K562 (cell line): ENCODE results near the gene BMPR2. TPM values are rescaled to one million over a fixed set of nuclear protein-coding genes. Genes with fewer than 3 reads are reported as not detected.

ENCODE experiments used
- ATAC-seq: fragments of 200-7000 bp; cut with Tn5 transposase; 3 replicates; pipeline ENCODE4 v1.9.1; 2020; ENCODE audit warnings: moderate library complexity
- BruUV-seq: library from RNA; stranded (reverse); fragments of 400-500 nt; replicated peaks from 2 replicates; lab custom pipeline; 2021; lab: Mats Ljungman, UMichigan
- CTCF ChIA-PET: fragments of 300-600 bp; formaldehyde crosslinking; extraction: SDS; loops from one replicate; lab custom pipeline; 2021; ENCODE audit warnings: low intra/inter-chr PET ratio; lab: Yijun Ruan, JAX
- POLR2A ChIA-PET: fragments of 300-600, 350-650 bp; sonication (Branson Sonifier 250); formaldehyde crosslinking; extraction: SDS; loops from one replicate; lab custom pipeline; 2021; ENCODE audit warnings: antibody characterized with exemption, inconsistent platforms; lab: Yijun Ruan, JAX
- DNase-seq, 4 experiments: peaks; one replicate each; pipeline versions ENCODE4 v3.0.0 to v3.0.0-alpha.2; 2011 to 2018; ENCODE audit warnings: low spot score in 3 of 4, mixed read lengths in 3 of 4; ENCODE audit errors: extremely low read depth in 1 of 4
- FAIRE-seq: peaks from 2 replicates; lab custom pipeline; 2011; peaks lifted over from hg19 to GRCh38; lab: Jason Lieb, UNC
- H2AFZ ChIP-seq: 2 replicates; pipeline ENCODE4 v1.6.0; 2011; ENCODE audit warnings: low read depth, low read length, control low read depth, inconsistent platforms
- H3K27ac ChIP-seq: fragments of 200-600 bp; 3 replicates; pipeline ENCODE4 v1.8.0; 2011; ENCODE audit warnings: low read depth, mild to moderate bottlenecking, control low read depth, inconsistent platforms, low read length, moderate library complexity, mixed read lengths; ENCODE audit errors: extremely low read depth
- H3K27me3 ChIP-seq, 2 experiments: fragments of 300-600 bp in 1 of 2; 2 replicates in 1 of 2; 3 replicates in 1 of 2; pipeline versions ENCODE4 v1.6.0 to v1.8.0; 2011; ENCODE audit warnings: inconsistent platforms in 2 of 2, low read length in 2 of 2, mild to moderate bottlenecking in 1 of 2, mixed read lengths in 1 of 2, moderate library complexity in 1 of 2; ENCODE audit not compliant: control insufficient read depth in 2 of 2, insufficient read depth in 2 of 2
- H3K36me3 ChIP-seq: fragments of 300-600 bp; 3 replicates; pipeline ENCODE4 v1.8.0; 2011; ENCODE audit warnings: mild to moderate bottlenecking, low read length, inconsistent platforms; ENCODE audit not compliant: control insufficient read depth, insufficient read depth
- H3K4me1 ChIP-seq, 2 experiments: fragments of 200-600 bp in 1 of 2; replicated peaks in 1 of 2; 2 replicates in 1 of 2; 3 replicates in 1 of 2; pipeline versions ENCODE4 v1.5.1 to v1.8.0; 2011; ENCODE audit warnings: inconsistent platforms in 2 of 2, low read length in 2 of 2, mild to moderate bottlenecking in 1 of 2, mixed read lengths in 1 of 2, moderate library complexity in 1 of 2; ENCODE audit not compliant: control insufficient read depth in 2 of 2, insufficient read depth in 2 of 2
- H3K4me2 ChIP-seq: 2 replicates; pipeline ENCODE4 v1.6.1; 2011; ENCODE audit warnings: low read length, control low read depth, inconsistent platforms, mixed read lengths; ENCODE audit not compliant: insufficient read depth
- H3K4me3 ChIP-seq: fragments of 200-600 bp; sonication (generic), shearing (Covaris generic); 2 replicates; pipeline ENCODE4 v1.5.1; 2016; ENCODE audit warnings: control low read depth, inconsistent platforms
- H3K79me2 ChIP-seq: fragments of 200-600 bp; 3 replicates; pipeline ENCODE4 v1.8.0; 2011; ENCODE audit warnings: low read length, inconsistent platforms; ENCODE audit not compliant: control insufficient read depth, insufficient read depth
- H3K9ac ChIP-seq, 2 experiments: 2 replicates each; pipeline versions ENCODE4 v1.6.0 to v1.6.1; 2011; ENCODE audit warnings: low read depth in 2 of 2, low read length in 2 of 2, control low read depth in 1 of 2, inconsistent platforms in 1 of 2, mild to moderate bottlenecking in 1 of 2, mixed read lengths in 1 of 2; ENCODE audit not compliant: insufficient read depth in 1 of 2
- H3K9me1 ChIP-seq: one replicate; pipeline ENCODE4 v1.6.0; 2011; ENCODE audit warnings: inconsistent platforms, mild to moderate bottlenecking, low read length, moderate library complexity; ENCODE audit not compliant: control insufficient read depth, insufficient read depth
- H3K9me3 ChIP-seq: replicated peaks from 2 replicates; pipeline ENCODE4 v1.5.1; 2011; ENCODE audit warnings: low read depth, low read length, inconsistent platforms; ENCODE audit not compliant: control insufficient read depth, insufficient read depth
- H4K20me1 ChIP-seq: replicated peaks from 2 replicates; pipeline ENCODE4 v1.6.1; 2011; ENCODE audit warnings: low read length, inconsistent platforms, mixed read lengths; ENCODE audit not compliant: control insufficient read depth, insufficient read depth
- CEBPB ChIP-seq: fragments of 450-650 bp; IDR thresholded peaks from 2 replicates; pipeline ENCODE4 v1.6.1; 2016; ENCODE audit warnings: missing genetic modification characterization, missing compliant biosample characterization
- CEBPG ChIP-seq, 3 experiments: fragments of 200-800 bp in 1 of 3; sonication (Bioruptor generic) in 1 of 3; sonication (generic) in 1 of 3; formaldehyde crosslinking in 1 of 3; IDR thresholded peaks in 2 of 3; conservative IDR thresholded peaks in 1 of 3; 2 replicates each; pipeline versions ENCODE4 v1.6.1 to v1.8.0; 2016 to 2022; ENCODE audit warnings: missing compliant biosample characterization in 2 of 3, missing genetic modification characterization in 2 of 3, mild to moderate bottlenecking in 1 of 3, missing genetic modification reagents in 1 of 3
- MITF ChIP-seq: IDR thresholded peaks from 2 replicates; pipeline ENCODE4 v1.6.1; 2014; ENCODE audit warnings: antibody characterized with exemption
- SAFB ChIP-seq: fragments of 200-400 bp; formaldehyde crosslinking; IDR thresholded peaks from 2 replicates; pipeline ENCODE4 v1.6.1; 2017; ENCODE audit warnings: low read depth, low read length, borderline replicate concordance
- SAP30 ChIP-seq: fragments of 200-600 bp; sonication (generic); IDR thresholded peaks from 2 replicates; pipeline ENCODE4 v1.6.1; 2012; ENCODE audit warnings: borderline replicate concordance, low read depth, mild to moderate bottlenecking, moderate library complexity, low read length, control low read depth, inconsistent platforms; ENCODE audit not compliant: insufficient read depth, poor library complexity, severe bottlenecking
- WGBS: fragments of 100-300 bp; shearing (Covaris generic); methylation state at CpG from one replicate; pipeline ENCODE4 v1.1.6; 2016; ENCODE audit warnings: low coverage, mixed read lengths; ENCODE audit not compliant: insufficient coverage; ENCODE audit errors: missing lambda C conversion rate; 5-methylcytosine and 5-hydroxymethylcytosine counted together
- in situ Hi-C: fragments of 300-500 bp; cut with MboI; formaldehyde crosslinking; loops from 4 replicates; pipeline ENCODE4 v1.15.0; 2018; ENCODE audit warnings: inconsistent platforms, mixed read lengths
- intact Hi-C: fragments of 100-400 bp; cut with micrococcal nuclease; formaldehyde crosslinking; loops from 2 replicates; pipeline ENCODE4 v1.14.2; 2022
- polyA plus RNA-seq, 8 experiments: library from polyadenylated mRNA; depleted of rRNA in 4 of 8; stranded (reverse) in 5 of 8; unstranded in 3 of 8; fragments of >200 nt; fragmentation: Nextera tagmentation in 2 of 8; fragmentation: Illumina TruSeq in 1 of 8; extraction: Ambion mirVana in 2 of 8; extraction: Trizol in 1 of 8; gene quantifications; 2 replicates each; pipeline versions ENCODE4 v1.2.1 to v1.2.3, GENCODE V29; 2011 to 2014; ENCODE audit warnings: inconsistent platforms in 1 of 8, missing spikeins in 1 of 8
- total RNA-seq, 7 experiments: library from RNA; depleted of rRNA in 6 of 7; stranded (reverse); fragments of >200 nt in 6 of 7; fragmentation: Illumina TruSeq in 2 of 7; extraction: Trizol in 2 of 7; gene quantifications; 2 replicates each; pipeline versions ENCODE4 v1.2.1 to v1.2.3, GENCODE V29; 2011 to 2021; ENCODE audit warnings: low replicate concordance in 1 of 7

The BMPR2 gene
- total and polyA plus RNA-seq, 9 of the 15 experiments (the other 6 are each of a cell fraction or from before 2014, with no cell fraction given) = 0.73 to 5.0 (median 3.3) TPM

- in situ Hi-C loops (no loop called here), intact Hi-C loops (no loop called here)
- WGBS = 10% methylated on average over 1 of the region's 1 CpG
- Histone ChIP-seq H3K27ac (no peak overlapping the region), H3K79me2 (no peaks in the 10 kb centered on the region), H3K27me3 (no peaks in the 10 kb centered on the region), H3K9ac (no peak overlapping the region), H3K4me3 (no peak overlapping the region), H3K36me3 (no peaks in the 10 kb centered on the region), H3K9me1 (no peaks in the 10 kb centered on the region), H4K20me1 (no peaks in the 10 kb centered on the region), H3K9me3 (no peaks in the 10 kb centered on the region), H3K4me1 (no peaks in the 10 kb centered on the region), H2AFZ (no peak overlapping the region), H3K4me2 (no peak overlapping the region)
- no peak for DNase-seq
- BruUV-seq = no TSS peak
- no peak for FAIRE-seq
- CTCF ChIA-PET = no interaction called here
- no peak for TF ChIP-seq CEBPG (CRISPR knock-in tag; IDR thresholded peaks at IDR 0.05)
- TF ChIP-seq CEBPG (tag; conservative IDR thresholded peaks at IDR 0.05 in 1 of 2, IDR thresholded peaks at IDR 0.05 in 1 of 2) = peak in 1 of 2 experiments; percentile 21; a peak in 1 of 4 replicates
- no peak for TF ChIP-seq SAP30
- TF ChIP-seq MITF = no peak
- 0 out of 2 replicates have a peak, but pooled peaks have one; percentile 36 for TF ChIP-seq CEBPB (tag)
- no peak for TF ChIP-seq SAFB
- ATAC-seq = no peak
- POLR2A ChIA-PET = no interaction called here
Measured at GRCh38 chr2:202612145-202612544, 236.0 kb downstream of the BMPR2 start.
